Measurements from ENCODE around the gene DDX39B. TPM values are rescaled to one million over a fixed set of nuclear protein-coding genes. Genes with fewer than 3 reads are reported as not detected.
"Not testable (repeated sequence)": the region's sequence is repeated elsewhere in the genome, so short reads cannot be mapped to it uniquely, and the experiment has no call there.

Gene DDX39B
- total RNA-seq (2022) = 551 and 565 TPM in 2 replicates
- Bru-seq, nascent RNA = percentile 62 among the genes with signal in this experiment
- BruChase-seq, experiment 1, labeled RNA remaining after a 6-hour chase = percentile 85 among the genes with signal in this experiment
- BruChase-seq, experiment 2, labeled RNA remaining after a 2-hour chase = percentile 68 among the genes with signal in this experiment
- long read RNA-seq, full-length matches to known transcripts = 357 of 505 reads
- long read RNA-seq, partial matches to known transcripts = 72 of 505 reads
- long read RNA-seq, other reads (novel, unspliced or antisense) = 76 of 505 reads

DNA sequence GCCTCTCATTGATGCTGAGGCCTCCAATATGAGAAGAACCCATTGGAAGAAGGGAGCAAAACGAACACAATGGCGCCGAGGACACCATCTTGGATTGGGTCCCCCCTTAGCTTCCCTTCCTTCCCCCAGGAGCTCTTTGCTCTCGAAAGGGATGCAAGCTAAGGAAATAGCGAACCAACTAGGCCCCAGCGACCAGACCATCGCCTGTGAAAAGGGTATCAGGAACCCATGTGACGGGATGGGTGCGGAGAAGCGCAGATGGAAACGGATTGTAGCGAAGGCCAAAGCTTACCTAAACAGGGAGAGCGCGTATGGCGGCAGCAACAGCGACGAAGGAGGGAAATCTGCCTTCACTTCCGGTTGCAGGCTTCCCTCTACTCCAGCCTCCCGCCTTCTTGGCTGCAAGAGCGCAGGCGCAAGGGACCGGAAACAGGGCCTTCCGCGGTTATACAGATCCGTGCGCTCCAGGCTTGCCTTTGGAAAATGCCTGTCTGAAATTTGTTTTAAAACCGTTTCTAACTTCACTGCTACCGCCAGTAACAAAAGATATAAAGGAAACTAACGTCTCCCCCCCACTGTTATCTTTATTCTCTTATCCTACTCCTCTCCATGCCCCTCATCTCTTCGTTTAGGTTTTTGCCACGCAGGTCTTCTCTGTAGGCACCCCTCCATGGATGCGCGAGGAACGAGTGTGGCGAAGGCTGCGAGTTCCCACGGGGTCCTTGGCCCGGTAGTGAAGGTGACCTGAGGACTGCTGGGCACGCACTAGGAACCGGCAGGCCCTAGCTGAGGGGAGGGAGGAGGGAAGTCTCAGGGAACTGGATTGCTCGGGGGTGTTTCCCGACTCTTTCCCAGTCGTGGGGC lies at the start of gene DDX39B:
TSS of gene DDX39B (minus strand) at position 346 of the 864 bp plus-strand sequence. CDS start 1,471 bp downstream, outside the sequence.
- peak within 1 kb of the TSS; percentile 96 for H3K27ac Mint-ChIP-seq (ENCODE audit: low read depth, unreplicated experiment)
- no peaks in the 10 kb centered on the region for H3K27me3 Mint-ChIP-seq (ENCODE audit: insufficient read depth, unreplicated experiment)
- H3K36me3 Mint-ChIP-seq (ENCODE audit: insufficient read depth, unreplicated experiment) = peaks cover 48% of the 10 kb centered on the region
- peaks cover 40% of the 10 kb centered on the region for H3K4me1 Mint-ChIP-seq (ENCODE audit: insufficient read depth, unreplicated experiment)
- H3K9me3 Mint-ChIP-seq (ENCODE audit: unreplicated experiment) = no peaks in the 10 kb centered on the region
- no TSS peak for BruUV-seq (replicated peaks)
- DNase-seq (ENCODE audit: unreplicated experiment) = peak; percentile 97
- intact Hi-C loops (cut with micrococcal nuclease) = loop anchor here (1.0 to 10.0 kb wide), 5 partner anchors 44 to 233 kb away; partner anchors contain the start of genes MICB, PRRC2A and VWA7
- peak within 1 kb of the TSS; percentile 71 for H3K4me3 Mint-ChIP-seq (ENCODE audit: unreplicated experiment)
- ChIA-PET CTCF (interaction anchor here (0.6 to 7.6 kb wide), 10 partner anchors 11 to 721 kb away, joined by 3 to 160 read pairs (median 5); no protein-coding TSS in a partner anchor), POLR2A (interaction anchor here (0.6 to 6.8 kb wide), 52 partner anchors 9 to 1730 kb away, joined by 3 to 173 read pairs (median 5); partner anchors contain the start of genes ABHD16A, APOM, BAG6 and C6orf47)
- TF ChIP-seq, protein P1, sequence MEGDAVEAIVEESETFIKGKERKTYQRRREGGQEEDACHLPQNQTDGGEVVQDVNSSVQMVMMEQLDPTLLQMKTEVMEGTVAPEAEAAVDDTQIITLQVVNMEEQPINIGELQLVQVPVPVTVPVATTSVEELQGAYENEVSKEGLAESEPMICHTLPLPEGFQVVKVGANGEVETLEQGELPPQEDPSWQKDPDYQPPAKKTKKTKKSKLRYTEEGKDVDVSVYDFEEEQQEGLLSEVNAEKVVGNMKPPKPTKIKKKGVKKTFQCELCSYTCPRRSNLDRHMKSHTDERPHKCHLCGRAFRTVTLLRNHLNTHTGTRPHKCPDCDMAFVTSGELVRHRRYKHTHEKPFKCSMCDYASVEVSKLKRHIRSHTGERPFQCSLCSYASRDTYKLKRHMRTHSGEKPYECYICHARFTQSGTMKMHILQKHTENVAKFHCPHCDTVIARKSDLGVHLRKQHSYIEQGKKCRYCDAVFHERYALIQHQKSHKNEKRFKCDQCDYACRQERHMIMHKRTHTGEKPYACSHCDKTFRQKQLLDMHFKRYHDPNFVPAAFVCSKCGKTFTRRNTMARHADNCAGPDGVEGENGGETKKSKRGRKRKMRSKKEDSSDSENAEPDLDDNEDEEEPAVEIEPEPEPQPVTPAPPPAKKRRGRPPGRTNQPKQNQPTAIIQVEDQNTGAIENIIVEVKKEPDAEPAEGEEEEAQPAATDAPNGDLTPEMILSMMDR (IDR thresholded peaks at IDR 0.05; ENCODE audit: unreplicated experiment) = no peak

DNA sequence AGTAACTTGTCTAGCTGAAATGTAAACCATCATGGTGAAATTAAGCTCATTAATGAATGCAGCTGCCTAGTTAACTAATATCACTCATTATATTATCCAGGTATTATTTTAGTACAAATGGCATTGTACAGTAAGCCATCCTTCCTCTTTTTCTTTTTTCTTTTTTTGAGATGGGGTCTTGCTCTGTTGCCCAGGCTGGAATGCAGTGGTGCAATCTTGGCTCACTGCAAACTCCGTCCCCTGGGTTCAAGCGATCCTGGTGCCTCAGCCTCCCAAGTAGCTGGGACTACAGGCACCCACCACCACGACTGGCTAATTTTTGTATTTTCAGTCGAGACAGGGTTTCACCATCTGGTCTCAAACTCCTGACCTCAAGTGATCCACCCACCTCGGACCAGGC lies 48.9 kb upstream of the DDX39B start:
- H3K27me3 Mint-ChIP-seq (ENCODE audit: insufficient read depth, unreplicated experiment); H3K9me3 Mint-ChIP-seq (ENCODE audit: unreplicated experiment); H3K4me3 Mint-ChIP-seq (ENCODE audit: unreplicated experiment); intact Hi-C loops (cut with micrococcal nuclease); BruUV-seq (replicated peaks); POLR2A ChIA-PET; H3K27ac Mint-ChIP-seq (ENCODE audit: low read depth, unreplicated experiment); H3K36me3 Mint-ChIP-seq (ENCODE audit: insufficient read depth, unreplicated experiment); H3K4me1 Mint-ChIP-seq (ENCODE audit: insufficient read depth, unreplicated experiment); DNase-seq (ENCODE audit: unreplicated experiment): not testable (repeated sequence)
- CTCF ChIA-PET = interaction anchor here (0.6 to 18.9 kb wide), 4 partner anchors 7 to 104 kb away, joined by 3 to 215 read pairs (median 3); partner anchors contain the start of gene NCR3

DNA sequence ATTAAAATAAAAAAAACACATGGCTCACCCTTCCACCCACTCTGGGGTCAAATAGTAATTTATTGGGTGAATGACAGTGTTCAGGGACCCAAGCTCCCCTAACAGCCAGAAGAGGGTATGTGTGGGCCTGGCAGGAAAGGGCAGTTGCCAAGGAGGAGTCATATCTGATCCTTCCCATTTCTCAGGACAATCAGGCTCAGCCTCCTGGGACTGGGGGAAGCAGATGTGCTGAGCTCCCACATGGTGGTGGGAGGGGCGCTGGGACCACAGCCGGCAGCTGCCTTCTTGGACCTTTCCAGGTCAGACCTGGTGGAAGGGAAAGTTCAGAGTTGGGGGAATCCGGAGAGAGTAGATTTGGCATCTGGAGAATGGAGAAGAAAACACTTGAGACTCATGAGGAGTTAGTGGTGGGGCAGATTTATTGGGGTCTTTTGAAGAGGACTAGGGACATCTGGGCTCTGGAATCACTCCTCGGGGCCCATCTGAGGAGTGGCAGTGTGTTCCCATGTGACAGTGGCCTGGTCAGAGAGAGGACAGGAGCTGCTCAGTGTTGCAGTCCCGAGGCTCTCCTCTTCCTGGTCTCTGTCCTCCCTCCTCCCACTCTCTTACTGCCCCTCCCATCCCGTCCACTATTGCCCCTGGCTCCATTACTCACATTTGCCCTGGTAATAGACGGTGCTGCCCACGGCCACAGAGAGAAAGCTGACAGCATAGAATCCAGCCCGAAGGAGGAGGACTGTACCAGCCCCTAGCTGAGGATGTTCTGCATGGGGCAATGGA lies 47.3 kb upstream of the DDX39B start:
- DNase-seq (ENCODE audit: unreplicated experiment) = no peak
- ChIA-PET POLR2A (no interaction called here), CTCF (interaction anchor here (0.6 to 18.9 kb wide), 3 partner anchors 8 to 191 kb away, joined by 3 to 215 read pairs (median 3); partner anchors contain the start of gene NCR3)
- Mint-ChIP-seq H3K27me3 (ENCODE audit: insufficient read depth, unreplicated experiment) (no peaks in the 10 kb centered on the region), H3K4me1 (ENCODE audit: insufficient read depth, unreplicated experiment) (peaks cover 6% of the 10 kb centered on the region), H3K4me3 (ENCODE audit: unreplicated experiment) (no peak overlapping the region), H3K36me3 (ENCODE audit: insufficient read depth, unreplicated experiment) (no peaks in the 10 kb centered on the region), H3K9me3 (ENCODE audit: unreplicated experiment) (no peaks in the 10 kb centered on the region), H3K27ac (ENCODE audit: low read depth, unreplicated experiment) (peak overlapping the region; percentile 13)
- BruUV-seq (replicated peaks) = no TSS peak
- intact Hi-C loops (cut with micrococcal nuclease) = no loop called here
- TF ChIP-seq, protein P1 (IDR thresholded peaks at IDR 0.05; ENCODE audit: unreplicated experiment) = no peak

All from MCF 10A (cell line).